Measurements from ENCODE around the gene AGA.

The AGA gene

GRCh38 chr4:177441803-177442622 is at the start of gene AGA:
TSS of gene AGA (minus strand) at chr4:177442437. CDS start at chr4:177442375, 62 bp downstream.
- DNase-seq: peak; percentile 95 to 96

- DNase-seq: no peak
These were observed 49.8 kb upstream of the AGA start for GRCh38 chr4:177492022-177492421.

- DNase-seq: no peak
These were observed 48.5 kb upstream of the AGA start for GRCh38 chr4:177490769-177491168.

GRCh38 chr4:177489471-177490246 is 47.4 kb upstream of the AGA start:
- no peak for DNase-seq

GRCh38 chr4:177487977-177488376 is 45.7 kb upstream of the AGA start:
- no peak for DNase-seq

GRCh38 chr4:177485528-177485927 is 43.3 kb upstream of the AGA start:
- DNase-seq: no peak

GRCh38 chr4:177484613-177485021 is 42.4 kb upstream of the AGA start:
- no peak for DNase-seq

- DNase-seq: no peak
These were observed 41.5 kb upstream of the AGA start for GRCh38 chr4:177483760-177484159.

GRCh38 chr4:177483271-177483670 is 41.0 kb upstream of the AGA start:
- DNase-seq: no peak

GRCh38 chr4:177482367-177482766 is 40.1 kb upstream of the AGA start:
- DNase-seq: no peak

GRCh38 chr4:177480795-177481194 is 38.6 kb upstream of the AGA start:
- no peak for DNase-seq

GRCh38 chr4:177479063-177479462 is 36.8 kb upstream of the AGA start:
- DNase-seq: no peak

- DNase-seq: no peak
These were observed 36.3 kb upstream of the AGA start for GRCh38 chr4:177478496-177478895.

- DNase-seq: no peak
These were observed 31.8 kb upstream of the AGA start for GRCh38 chr4:177473991-177474390.

- no peak for DNase-seq
These were observed 21.8 kb upstream of the AGA start for GRCh38 chr4:177464026-177464425.

- no peak for DNase-seq
These were observed 19.4 kb upstream of the AGA start for GRCh38 chr4:177461606-177462005.

GRCh38 chr4:177460460-177460859 is 18.2 kb upstream of the AGA start:
- no peak for DNase-seq

GRCh38 chr4:177455561-177455970 is 13.3 kb upstream of the AGA start:
- no peak for DNase-seq

GRCh38 chr4:177453116-177453515 is 10.9 kb upstream of the AGA start:
- no peak for DNase-seq

- no peak for DNase-seq
These were observed 8.9 kb upstream of the AGA start for GRCh38 chr4:177451108-177451500.

GRCh38 chr4:177450426-177451107 is 8.3 kb upstream of the AGA start:
- no peak for DNase-seq

- no peak for DNase-seq
These were observed 6.6 kb upstream of the AGA start for GRCh38 chr4:177448850-177449249.

GRCh38 chr4:177447417-177448004 is 5.3 kb upstream of the AGA start:
- no peak for DNase-seq
